H54 (cell line): ENCODE results near the gene CSRP1.
"Not testable (repeated sequence)": the region's sequence is repeated elsewhere in the genome, so short reads cannot be mapped to it uniquely, and the experiment has no call there.

ENCODE experiments used
- DNase-seq: peaks from one replicate; pipeline ENCODE4 v3.0.0; 2011; ENCODE audit warnings: low spot score, mixed read lengths; ENCODE audit not compliant: insufficient read length
- FAIRE-seq: peaks from 3 replicates; lab custom pipeline; 2011; peaks lifted over from hg19 to GRCh38; lab: Jason Lieb, UNC
- POLR2A ChIP-seq: IDR thresholded peaks from 2 replicates; pipeline ENCODE4 v1.6.1; 2011; ENCODE audit warnings: low read depth, mild to moderate bottlenecking, low read length

CSRP1 gene

DNA sequence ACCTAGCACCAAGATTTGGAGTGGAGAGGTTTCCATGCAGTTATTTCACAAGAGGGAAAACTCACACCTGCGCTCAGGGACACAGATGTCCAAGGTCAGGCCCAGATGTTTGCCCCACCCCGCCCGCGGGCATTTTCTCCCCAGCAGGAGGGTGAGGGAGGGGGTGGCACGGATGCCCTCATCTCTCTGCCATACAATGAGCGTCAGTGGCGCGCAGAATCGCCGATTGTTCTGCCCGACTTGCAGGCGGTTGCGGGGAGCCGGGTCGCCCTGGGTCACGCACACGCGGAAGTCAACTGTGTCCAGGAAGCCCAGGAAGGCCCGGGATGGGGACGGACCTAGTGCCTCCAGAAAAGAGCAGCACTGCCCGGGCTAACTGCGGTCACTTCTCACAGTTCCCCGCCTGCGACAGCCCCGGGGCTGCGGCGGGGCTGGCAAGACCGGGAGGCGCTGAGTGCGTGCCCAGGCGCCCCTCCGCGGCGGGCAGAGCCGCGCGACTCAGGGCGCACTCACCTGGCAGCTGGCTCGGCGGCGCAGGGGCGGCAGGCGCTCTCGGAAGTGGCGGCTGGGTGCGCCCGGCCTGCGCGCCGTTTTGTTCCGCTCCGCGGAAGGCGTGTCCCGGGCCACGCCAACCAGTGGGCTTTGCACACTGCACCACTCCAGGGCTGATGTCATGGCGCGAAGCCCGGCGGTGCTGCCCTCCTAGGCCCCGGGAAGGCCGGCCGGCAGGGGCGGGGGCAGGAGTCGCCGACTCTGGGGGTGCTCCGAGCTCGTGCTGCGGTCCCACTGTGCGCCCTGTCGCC is at the start of gene CSRP1:
TSS of gene CSRP1 (minus strand) at position 567 of the 803 bp plus-strand sequence. CDS start 10,820 bp downstream, outside the sequence.
- DNase-seq, result peak; percentile 93
- FAIRE-seq, result no peak
- peak; percentile 91 for TF ChIP-seq POLR2A

DNA sequence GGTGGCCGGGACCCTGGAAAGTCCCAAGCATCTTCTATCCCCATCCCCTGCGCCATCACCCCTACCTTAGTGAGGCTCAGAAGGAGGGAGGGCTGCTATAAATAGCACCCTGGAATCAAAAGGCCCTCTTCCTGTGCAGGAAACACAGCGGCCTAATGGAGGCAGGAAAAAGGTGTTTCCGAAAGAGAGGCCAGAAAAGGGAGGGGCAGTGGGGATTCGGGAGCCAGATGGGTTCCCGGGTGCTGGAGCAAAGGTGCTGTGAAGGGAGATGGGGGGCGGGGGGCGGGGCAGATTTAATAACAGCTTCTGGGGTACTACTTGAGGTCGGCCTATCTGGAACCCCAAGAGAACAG is 48.6 kb upstream of the CSRP1 start:
- no peak for DNase-seq
- FAIRE-seq, result no peak
- no peak for TF ChIP-seq POLR2A

DNA sequence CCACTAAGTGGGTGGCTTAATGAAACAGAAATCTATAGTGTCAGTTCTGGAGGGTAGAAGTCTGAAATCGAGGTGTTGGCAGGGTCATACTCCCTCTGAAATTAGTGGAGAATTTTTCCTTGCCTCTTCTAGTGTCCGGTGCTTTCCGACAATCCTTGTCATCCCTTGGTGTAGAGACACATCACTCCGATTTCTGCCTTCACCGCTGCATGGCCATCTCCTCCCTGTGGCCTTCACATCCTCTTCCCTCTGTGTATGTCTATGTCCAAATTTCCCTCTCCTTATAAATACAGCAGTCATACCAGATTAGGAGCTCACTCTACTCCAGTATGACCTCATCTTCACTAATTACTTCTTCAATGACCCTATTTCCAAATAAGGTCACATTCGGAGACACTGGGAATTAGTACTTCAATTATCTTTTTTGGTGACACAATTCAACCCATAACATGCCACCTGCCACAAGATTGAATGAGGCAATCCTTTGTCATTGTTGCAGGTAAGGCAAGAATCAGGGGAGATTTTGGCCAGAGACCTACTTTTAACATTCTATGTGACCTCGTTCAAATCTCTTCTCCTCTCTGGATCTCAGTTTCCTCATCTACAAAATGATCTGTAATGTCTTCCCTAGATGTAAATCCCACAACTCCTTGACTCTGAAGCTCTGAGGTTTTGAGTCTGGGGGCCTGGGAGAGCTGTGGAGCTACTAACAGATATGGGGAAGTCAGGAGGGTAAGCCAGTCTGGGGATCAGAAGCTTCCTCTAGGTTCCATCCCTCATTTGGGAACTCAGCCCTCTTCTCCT is 48.1 kb upstream of the CSRP1 start:
- TF ChIP-seq POLR2A, result no peak
- FAIRE-seq (no peak), DNase-seq (no peak)

DNA sequence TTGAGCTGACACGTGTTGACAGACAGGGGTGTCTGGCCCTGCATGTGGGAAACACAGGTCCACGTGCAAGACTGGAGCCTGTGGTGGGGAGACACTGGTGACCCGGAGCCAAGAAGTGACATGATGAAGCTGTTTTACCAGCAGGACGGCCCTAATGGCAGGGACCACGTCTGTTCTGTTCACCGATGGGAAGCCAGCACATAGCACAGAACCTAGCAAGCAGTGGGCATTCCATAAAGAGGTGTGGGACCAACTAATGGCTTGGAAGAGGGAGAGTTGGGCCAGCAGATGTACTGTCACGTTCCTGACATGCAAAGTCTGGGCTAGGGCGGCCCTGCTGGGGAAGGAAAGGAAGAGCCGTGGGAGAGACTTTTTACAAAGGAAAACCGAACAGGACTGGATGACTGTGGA is 47.3 kb upstream of the CSRP1 start:
- no peak for TF ChIP-seq POLR2A
- FAIRE-seq (no peak), DNase-seq (no peak)

DNA sequence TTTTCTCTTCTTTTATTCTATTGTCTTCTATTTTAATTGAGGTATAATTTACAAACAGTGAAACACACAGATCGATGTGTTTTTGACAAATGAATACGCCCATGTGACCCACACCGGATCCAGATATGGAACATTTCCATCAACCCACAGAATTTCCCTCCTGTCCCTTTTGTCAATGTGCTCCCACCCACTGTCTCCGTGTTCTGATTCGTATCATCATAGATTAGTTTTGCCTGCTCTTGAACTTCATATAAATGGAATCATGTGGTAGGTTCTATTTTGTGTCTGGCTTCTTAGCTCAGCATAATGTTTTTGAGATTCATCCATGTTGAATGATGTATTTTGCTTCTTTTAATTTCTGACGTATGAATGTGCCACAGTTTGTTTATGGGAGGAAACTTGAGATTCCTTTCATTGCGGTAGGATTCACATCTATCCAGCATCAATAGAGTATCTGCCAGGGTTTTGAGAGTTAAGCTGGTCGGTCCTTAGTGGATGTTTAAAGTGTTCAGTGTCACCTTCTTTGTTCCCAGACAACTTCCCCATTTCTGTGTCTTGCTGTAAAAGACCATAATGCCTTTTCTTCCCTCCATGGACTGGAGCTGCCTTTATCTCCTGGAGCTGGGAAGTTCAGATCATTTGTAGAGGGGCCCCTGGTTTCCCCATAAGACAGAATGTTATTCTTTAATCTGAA is 46.7 kb upstream of the CSRP1 start:
- TF ChIP-seq POLR2A, result no peak
- FAIRE-seq (no peak), DNase-seq (no peak)

DNA sequence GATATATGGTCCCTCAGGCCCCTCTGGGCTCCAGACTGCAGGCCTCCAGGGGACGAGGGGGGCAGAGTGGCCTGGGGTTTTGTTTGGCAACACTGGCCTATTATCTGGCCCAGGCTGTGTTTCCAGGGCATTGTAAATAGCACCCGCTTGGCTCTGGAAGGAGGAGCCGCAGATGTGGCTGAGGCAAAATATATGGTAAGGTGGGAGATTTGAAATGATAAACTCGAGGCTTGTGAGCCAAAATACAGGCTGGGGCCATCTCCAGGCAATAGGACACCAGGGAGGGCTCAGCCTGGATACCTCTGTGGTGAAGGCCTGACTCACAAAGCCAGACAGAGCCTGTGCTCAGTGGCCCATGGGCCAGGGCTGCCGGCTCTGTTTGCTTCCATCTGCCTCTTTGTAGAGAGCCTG is 46.0 kb upstream of the CSRP1 start:
- DNase-seq, result no peak
- no peak for FAIRE-seq

DNA sequence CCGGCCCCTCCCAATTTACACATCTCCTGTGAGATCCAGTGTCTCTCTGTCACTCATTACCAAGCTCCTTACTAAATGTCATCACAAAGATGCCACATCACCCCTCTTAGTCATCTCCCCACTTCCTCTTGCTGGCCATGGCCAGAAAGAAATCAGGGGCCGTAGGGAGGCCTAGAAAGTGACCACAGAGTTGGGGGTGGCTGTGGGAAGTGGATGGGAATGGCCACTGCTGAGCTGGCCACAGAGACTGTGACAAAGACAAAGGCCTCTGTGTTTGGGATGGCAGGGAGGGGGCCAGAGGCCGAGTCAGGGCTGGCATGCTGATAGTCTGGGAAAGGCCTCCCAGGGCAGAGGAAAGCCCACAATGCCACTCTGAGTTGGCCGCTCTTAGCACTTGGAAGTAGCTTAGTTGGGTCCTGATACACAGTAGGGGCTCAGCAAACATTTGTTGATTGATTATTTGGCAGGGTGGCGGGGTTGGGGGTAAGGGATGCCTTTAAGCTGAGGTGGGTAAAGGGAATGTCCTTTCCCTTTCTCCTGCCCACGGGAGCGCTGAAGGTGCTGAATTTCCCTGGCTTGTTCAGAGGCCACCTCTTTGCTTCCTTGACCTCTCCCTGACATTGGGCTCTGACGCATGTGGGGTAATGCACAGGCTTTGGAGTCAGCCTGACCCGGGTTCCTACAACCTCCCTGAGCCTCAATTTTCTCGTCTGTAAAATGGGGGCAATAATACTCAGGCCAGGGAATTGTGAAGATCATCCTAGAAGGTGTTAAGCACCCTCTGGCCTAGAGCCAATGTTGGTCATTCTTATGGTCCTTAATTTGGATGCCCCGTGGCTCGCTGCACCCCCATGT is 45.2 kb upstream of the CSRP1 start:
- DNase-seq (peak; percentile 62), FAIRE-seq (peak; percentile 61)
- 0 out of 2 replicates have a peak, but pooled peaks have one; percentile 28 for TF ChIP-seq POLR2A

More for the DNA sequence above, 46.0 kb upstream of the CSRP1 start:
- TF ChIP-seq POLR2A, result no peak

DNA sequence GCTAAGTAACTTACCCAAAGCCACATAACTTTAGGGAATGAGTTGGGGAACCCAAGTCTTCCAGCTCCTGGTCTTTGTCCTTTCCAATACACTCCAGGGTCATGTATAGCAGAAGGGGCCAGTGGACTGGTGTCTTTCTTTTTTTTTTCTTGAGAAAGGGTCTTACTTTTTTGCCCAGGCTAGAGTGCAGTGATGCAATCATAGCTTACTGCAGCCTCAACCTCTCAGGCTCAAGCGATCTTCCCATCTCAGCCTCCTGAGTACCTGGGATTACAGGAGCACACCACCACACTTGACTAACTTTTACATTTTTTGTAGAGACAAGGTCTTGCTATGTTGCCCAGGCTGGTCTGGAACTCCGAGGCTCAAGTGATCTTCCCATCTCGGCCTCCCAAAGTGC is 44.2 kb upstream of the CSRP1 start:
- no peak for FAIRE-seq
- no peak for DNase-seq
- no peak for TF ChIP-seq POLR2A

DNA sequence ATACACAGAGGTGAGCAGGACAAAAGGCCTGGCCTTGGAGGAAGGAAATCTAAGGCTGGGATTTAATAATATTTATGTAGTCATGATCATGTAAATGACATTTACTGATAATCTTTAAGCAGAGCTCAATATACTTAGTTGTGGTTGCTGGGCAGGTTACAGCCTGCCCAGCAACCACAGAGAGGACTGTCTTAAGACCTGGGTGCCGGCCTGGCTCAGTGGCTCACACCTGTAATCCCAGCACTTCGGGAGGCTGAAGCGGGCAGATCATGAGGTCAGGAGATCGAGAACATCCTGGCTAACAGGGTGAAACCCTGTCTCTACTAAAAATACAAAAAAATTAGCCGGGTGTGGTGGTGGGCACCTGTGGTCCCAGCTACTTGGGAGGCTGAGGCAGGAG is 42.6 kb upstream of the CSRP1 start:
- not testable (repeated sequence) for FAIRE-seq, DNase-seq

DNA sequence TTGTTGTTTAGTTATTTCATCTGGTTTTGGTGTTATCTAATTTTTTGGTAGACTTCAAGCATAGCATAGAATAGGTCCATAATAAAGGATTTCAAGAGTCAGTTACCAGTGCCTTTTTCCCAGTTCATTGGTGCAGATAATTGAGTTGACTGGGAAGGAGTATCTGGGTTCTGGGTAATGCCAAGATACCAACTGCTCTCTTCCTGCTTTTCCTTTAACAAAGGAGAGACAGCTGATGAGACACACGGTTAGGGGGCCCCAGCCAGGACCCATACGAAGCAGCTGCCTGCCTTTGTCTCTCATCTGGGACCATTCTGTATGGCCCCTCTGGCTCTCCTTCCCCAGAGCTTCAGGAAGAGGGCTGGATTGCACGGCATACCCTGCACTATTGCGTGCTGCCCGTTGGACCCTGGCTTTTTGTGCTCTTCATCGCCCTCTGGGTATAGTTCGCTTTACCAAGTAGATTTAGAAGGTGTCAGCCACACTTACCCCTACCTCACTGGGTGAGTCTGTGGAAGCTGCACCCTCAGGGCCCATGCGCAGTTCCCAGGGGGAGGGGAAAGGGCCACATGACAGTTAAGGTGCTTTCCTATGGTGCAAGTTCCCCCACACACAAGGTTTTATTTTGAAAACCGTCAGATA is 39.0 kb upstream of the CSRP1 start:
- DNase-seq, result no peak
- no peak for TF ChIP-seq POLR2A
- FAIRE-seq, result no peak

DNA sequence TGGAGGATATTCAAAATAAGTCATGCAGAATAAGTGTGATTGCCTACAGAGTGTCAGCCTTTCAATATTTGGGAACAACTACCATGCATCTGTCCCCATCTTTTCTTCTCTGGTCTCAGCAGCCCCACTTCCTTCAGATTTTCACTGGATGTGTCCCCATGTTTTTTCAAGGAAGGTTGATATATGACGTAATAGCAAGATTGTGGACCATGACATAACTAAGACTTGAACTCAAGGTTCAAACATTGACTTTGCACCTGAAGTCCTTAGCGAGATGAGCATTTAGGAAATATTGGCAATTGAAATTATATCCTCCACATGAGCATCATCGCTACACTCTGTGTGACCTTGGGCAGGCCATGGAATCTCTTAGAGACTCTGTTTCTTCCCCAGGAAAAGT is 37.8 kb upstream of the CSRP1 start:
- no peak for DNase-seq
- FAIRE-seq, result no peak
- TF ChIP-seq POLR2A, result no peak

DNA sequence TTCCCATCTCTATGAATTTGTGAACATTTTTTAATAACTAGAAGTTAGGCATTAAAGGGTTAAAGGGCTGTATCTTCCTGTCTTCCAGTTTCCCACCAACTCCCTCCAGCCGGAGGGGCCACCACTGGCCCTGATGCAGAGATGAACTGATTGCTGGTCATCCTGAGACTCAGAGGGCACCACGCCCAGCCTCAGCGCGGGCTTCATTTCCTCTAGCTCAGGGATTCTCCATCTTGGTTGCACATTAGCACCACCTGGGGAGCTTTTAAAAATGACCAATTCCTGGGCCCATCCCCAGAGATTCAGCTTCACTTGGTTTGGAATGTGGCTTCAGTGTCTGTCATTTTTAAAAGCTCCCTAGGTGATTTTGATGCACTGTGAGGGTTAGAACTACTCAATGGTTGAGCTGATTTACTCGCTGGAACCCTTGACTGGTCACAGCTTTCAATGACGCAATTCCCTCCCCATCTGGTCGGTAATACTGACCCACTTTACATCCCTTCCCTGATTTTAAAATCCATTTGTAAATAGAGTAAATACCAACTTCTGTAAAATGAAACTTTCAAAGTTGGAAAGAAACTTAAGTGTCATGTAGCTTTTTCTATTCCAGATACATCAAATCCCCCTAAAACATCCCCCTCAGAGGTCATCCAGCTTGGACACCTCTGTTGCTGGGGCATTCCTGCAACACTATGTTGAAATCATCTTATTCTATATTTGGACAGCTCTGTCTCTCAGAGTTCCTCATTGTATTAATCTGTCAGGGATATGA is 37.1 kb upstream of the CSRP1 start:
- no peak for TF ChIP-seq POLR2A
- no peak for FAIRE-seq
- DNase-seq, result no peak
